GM21390 (cell line): ENCODE data around the gene PRICKLE3.
"Not testable (repeated sequence)": the region's sequence is repeated elsewhere in the genome, so short reads cannot be mapped to it uniquely, and the experiment has no call there.

ENCODE experiments used
- ATAC-seq: cut with Tn5 transposase; IDR thresholded peaks from one replicate; pipeline ENCODE4 v1.9.1; 2021; ENCODE audit not compliant: unreplicated experiment

Gene PRICKLE3

GRCh38 chrX:49163555-49164419, 22.4 kb downstream of the PRICKLE3 start:
- ATAC-seq: peak; percentile 50

GRCh38 chrX:49162620-49163019, 23.6 kb downstream of the PRICKLE3 start, which contains the start of gene MAGIX:
TSS of gene MAGIX (plus strand) at chrX:49162758. CDS start at chrX:49162890, 132 bp downstream.
- no peak for ATAC-seq

GRCh38 chrX:49161632-49162031, 24.5 kb downstream of the PRICKLE3 start:
- no peak for ATAC-seq

- ATAC-seq: no peak
These were observed 25.3 kb downstream of the PRICKLE3 start for GRCh38 chrX:49160908-49161307.

GRCh38 chrX:49157194-49157593, 29.0 kb downstream of the PRICKLE3 start:
- ATAC-seq: no peak

- peak; percentile 79 for ATAC-seq
These were observed 30.0 kb downstream of the PRICKLE3 start for GRCh38 chrX:49155900-49156837.

- peak; percentile 11 for ATAC-seq
These were observed 30.8 kb downstream of the PRICKLE3 start for GRCh38 chrX:49155243-49155899.

GRCh38 chrX:49153467-49153866, 32.7 kb downstream of the PRICKLE3 start:
- no peak for ATAC-seq

- ATAC-seq: not testable (repeated sequence)
These were observed 36.9 kb downstream of the PRICKLE3 start for GRCh38 chrX:49149291-49149690.

GRCh38 chrX:49148390-49149100, 37.6 kb downstream of the PRICKLE3 start:
- ATAC-seq: not testable (repeated sequence)

- no peak for ATAC-seq
These were observed 38.2 kb downstream of the PRICKLE3 start for GRCh38 chrX:49147936-49148335.

- ATAC-seq: no peak
These were observed 38.9 kb downstream of the PRICKLE3 start for GRCh38 chrX:49147282-49147681.

GRCh38 chrX:49143154-49143553, 43.0 kb downstream of the PRICKLE3 start:
- ATAC-seq: not testable (repeated sequence)

- not testable (repeated sequence) for ATAC-seq
These were observed 43.9 kb downstream of the PRICKLE3 start for GRCh38 chrX:49142264-49142663.

GRCh38 chrX:49139713-49140112, 46.5 kb downstream of the PRICKLE3 start:
- no peak for ATAC-seq

GRCh38 chrX:49137492-49137891, 48.7 kb downstream of the PRICKLE3 start:
- no peak for ATAC-seq

GRCh38 chrX:49133759-49134158, 52.4 kb downstream of the PRICKLE3 start:
- no peak for ATAC-seq

- ATAC-seq: not testable (repeated sequence)
These were observed 53.9 kb downstream of the PRICKLE3 start for GRCh38 chrX:49132275-49132674.

- ATAC-seq: no peak
These were observed 56.7 kb downstream of the PRICKLE3 start for GRCh38 chrX:49129427-49129826.

- not testable (repeated sequence) for ATAC-seq
These were observed 58.4 kb downstream of the PRICKLE3 start for GRCh38 chrX:49127742-49128258.
